ENCODE data around the gene NCBP3. TPM values are rescaled to one million over a fixed set of nuclear protein-coding genes. Genes with fewer than 3 reads are reported as not detected.

Gene NCBP3
- total RNA-seq, 4 donors from 2014 or later: 17.3 to 31.5 (median 21.3) TPM

- peaks cover 0 to 7% (median 0%) of the 10 kb centered on the region in 4 donors for H3K9me3 ChIP-seq
- peaks cover 0 to 9% (median 0%) of the 10 kb centered on the region in 4 donors for H3K4me1 ChIP-seq
- peaks cover 0 to 28% of the 10 kb centered on the region in 2 donors for H3K27me3 ChIP-seq
- peak overlapping the region in 1 of 4 donors; percentile 31 for H3K4me3 ChIP-seq
- H3K27ac ChIP-seq: peak overlapping the region in 1 of 4 donors; percentile 66
- 8 to 15% methylated on average over 28 to 37 of the region's 56 CpGs for WGBS, 2 donors
- TF ChIP-seq CTCF (IDR thresholded peaks at IDR 0.05): no peak
- TF ChIP-seq EP300 (IDR thresholded peaks at IDR 0.05): no peak
- H3K36me3 ChIP-seq: no peaks in the 10 kb centered on the region
- DNase-seq (ENCODE audit: low spot score in 2 of 2): no peak
These were observed 91.3 kb downstream of the NCBP3 start for GRCh38 chr17:3754458-3755334.

GRCh38 chr17:3754066-3754457 lies 92.0 kb downstream of the NCBP3 start:
- TF ChIP-seq EP300 (IDR thresholded peaks at IDR 0.05): no peak
- no peak for TF ChIP-seq POLR2A (IDR thresholded peaks at IDR 0.05)
- TF ChIP-seq CTCF (IDR thresholded peaks at IDR 0.05): no peak
- Histone ChIP-seq H3K4me3 (no peak overlapping the region), H3K9me3 (peaks cover 0 to 1% (median 0%) of the 10 kb centered on the region in 4 donors), H3K27me3 (peaks cover 0 to 28% of the 10 kb centered on the region in 2 donors), H3K36me3 (no peaks in the 10 kb centered on the region), H3K4me1 (peaks cover 0 to 9% (median 0%) of the 10 kb centered on the region in 4 donors), H3K27ac (no peak overlapping the region)
- 72 to 78% methylated on average over 18 of the region's 18 CpGs for WGBS, 2 donors
- DNase-seq (ENCODE audit: low spot score in 2 of 2): no peak

- Histone ChIP-seq H3K4me1 (peaks cover 0 to 9% (median 0%) of the 10 kb centered on the region in 4 donors), H3K27ac (no peak overlapping the region), H3K9me3 (no peaks in the 10 kb centered on the region), H3K4me3 (no peak overlapping the region), H3K27me3 (peaks cover 0 to 28% of the 10 kb centered on the region in 2 donors), H3K36me3 (no peaks in the 10 kb centered on the region)
- TF ChIP-seq CTCF (IDR thresholded peaks at IDR 0.05) (no peak), POLR2A (IDR thresholded peaks at IDR 0.05) (no peak), EP300 (IDR thresholded peaks at IDR 0.05) (no peak)
- WGBS, 2 donors: 81 to 83% methylated on average over 10 to 11 of the region's 12 CpGs
- no peak for DNase-seq (ENCODE audit: low spot score in 2 of 2)
These were observed 92.4 kb downstream of the NCBP3 start for GRCh38 chr17:3753624-3754023.

Other genes with a start within 250 kb of the NCBP3 start
- 10 to 100 TPM; 11.3 to 31.5 (median 12.1) TPM for gene TRPV1, start 236.8 kb downstream of the NCBP3 start, total RNA-seq
- 10 to 100 TPM; 17.5 to 29.6 (median 22.5) TPM for gene SHPK, start 210.0 kb downstream of the NCBP3 start, total RNA-seq
- 10 to 100 TPM; 42.9 to 62.1 (median 50.6) TPM for gene CTNS, start 209.5 kb downstream of the NCBP3 start, total RNA-seq
- 100 to 1,000 TPM; 183 to 303 (median 249) TPM for gene TAX1BP3, start 177.7 kb downstream of the NCBP3 start, total RNA-seq
- gene EMC6, start 177.4 kb downstream of the NCBP3 start, total RNA-seq: 10 to 100 TPM; 12.6 to 23.4 (median 18.9) TPM
- under 1 TPM in 1 of 4 donors, not detected in 3; 0.42 TPM for gene P2RX5, start 150.1 kb downstream of the NCBP3 start, total RNA-seq
- gene HASPIN, start 122.3 kb downstream of the NCBP3 start, total RNA-seq: under 1 TPM in 1 of 4 donors, not detected in 3; 0.21 TPM
- gene ITGAE, start 45.1 kb downstream of the NCBP3 start, total RNA-seq: 10 to 100 TPM; 11.1 to 17.5 (median 13.4) TPM
- 10 to 100 TPM in 1 of 4 donors, 1 to 10 TPM in 3; 4.4 to 15.3 (median 7.3) TPM for gene CAMKK1, start 46.8 kb upstream of the NCBP3 start, total RNA-seq
- 1 to 10 TPM in 3 of 4 donors, under 1 TPM in 1; 0.87 to 8.6 (median 4.9) TPM for gene P2RX1, start 70.2 kb upstream of the NCBP3 start, total RNA-seq
- gene ATP2A3, start 118.2 kb upstream of the NCBP3 start, total RNA-seq: 10 to 100 TPM in 2 of 4 donors, 1 to 10 TPM in 2; 5.9 to 12.9 (median 9.1) TPM

Data from tibial nerve (tissue), 4 donors.